ENCODE results near the gene FBXL4. TPM values are rescaled to one million over a fixed set of nuclear protein-coding genes. Genes with fewer than 3 reads are reported as not detected.

FBXL4 gene
- total RNA-seq, 1 donor from 2014 or later, result 18.5 TPM

- Histone ChIP-seq H3K27ac (no peak overlapping the region), H3K4me3 (peak overlapping the region; percentile 58), H3K4me1 (peaks cover 29% of the 10 kb centered on the region), H3K9me3 (no peaks in the 10 kb centered on the region), H3K27me3 (peaks cover 80% of the 10 kb centered on the region), H3K36me3 (no peaks in the 10 kb centered on the region)
- DNase-seq (peak; percentile 65), ATAC-seq (peak; percentile 4)
- no peak for TF ChIP-seq CTCF (IDR thresholded peaks at IDR 0.05)
- intact Hi-C loops (cut with DNase I), result no loop called here
These were observed 114.3 kb downstream of the FBXL4 start for GRCh38 chr6:98833307-98834059.

- Histone ChIP-seq H3K9me3 (no peaks in the 10 kb centered on the region), H3K36me3 (no peaks in the 10 kb centered on the region), H3K27me3 (peaks cover 80% of the 10 kb centered on the region), H3K27ac (no peak overlapping the region), H3K4me1 (peaks cover 29% of the 10 kb centered on the region), H3K4me3 (peak overlapping the region; percentile 58)
- no peak for TF ChIP-seq CTCF (IDR thresholded peaks at IDR 0.05)
- intact Hi-C loops (cut with DNase I), result no loop called here
- peak; percentile 73 for DNase-seq
- ATAC-seq, result peak; percentile 45
These were observed 114.8 kb downstream of the FBXL4 start for GRCh38 chr6:98833057-98833306.

- no peak for ATAC-seq
- no peak for DNase-seq
- no peaks in the 10 kb centered on the region for H3K9me3 ChIP-seq
- peaks cover 32% of the 10 kb centered on the region for H3K4me1 ChIP-seq
- H3K36me3 ChIP-seq, result no peaks in the 10 kb centered on the region
- H3K27ac ChIP-seq, result no peak overlapping the region
- intact Hi-C loops (cut with DNase I), result no loop called here
- peaks cover 80% of the 10 kb centered on the region for H3K27me3 ChIP-seq
- TF ChIP-seq CTCF (IDR thresholded peaks at IDR 0.05), result no peak
- peak overlapping the region; percentile 58 for H3K4me3 ChIP-seq
These were observed 115.3 kb downstream of the FBXL4 start for GRCh38 chr6:98832284-98833056.

- Histone ChIP-seq H3K4me1 (peaks cover 35% of the 10 kb centered on the region), H3K36me3 (no peaks in the 10 kb centered on the region), H3K27me3 (peaks cover 80% of the 10 kb centered on the region), H3K27ac (no peak overlapping the region), H3K9me3 (no peaks in the 10 kb centered on the region), H3K4me3 (peak overlapping the region; percentile 58)
- intact Hi-C loops (cut with DNase I), result no loop called here
- TF ChIP-seq CTCF (IDR thresholded peaks at IDR 0.05), result no peak
- DNase-seq (no peak), ATAC-seq (no peak)
These were observed 115.8 kb downstream of the FBXL4 start for GRCh38 chr6:98831959-98832283.

- Histone ChIP-seq H3K27me3 (peaks cover 80% of the 10 kb centered on the region), H3K9me3 (no peaks in the 10 kb centered on the region), H3K27ac (no peak overlapping the region), H3K4me3 (no peak overlapping the region), H3K4me1 (peaks cover 35% of the 10 kb centered on the region), H3K36me3 (no peaks in the 10 kb centered on the region)
- intact Hi-C loops (cut with DNase I), result no loop called here
- no peak for TF ChIP-seq CTCF (IDR thresholded peaks at IDR 0.05)
- DNase-seq, result no peak
- no peak for ATAC-seq
These were observed 116.4 kb downstream of the FBXL4 start for GRCh38 chr6:98831057-98831958.
